ENCODE measurements around the gene SEMA4D. TPM values are rescaled to one million over a fixed set of nuclear protein-coding genes. Genes with fewer than 3 reads are reported as not detected.

SEMA4D gene
- total and polyA plus RNA-seq, 2 of the 13 experiments (the other 11 are each of a cell fraction or from before 2014, with no cell fraction given) = 0.13 to 0.16 TPM

GRCh38 chr9:89547000-89547399 lies 49.1 kb upstream of the SEMA4D start:
- ATAC-seq (no peak), FAIRE-seq (no peak), DNase-seq (ENCODE audit: low spot score) (no peak)
- H3K36me3 ChIP-seq (replicated peaks in 1 of 2; ENCODE audit: control insufficient read depth in 1 of 2, insufficient read depth in 2 of 2, low read length in 2 of 2) = no peaks in the 10 kb centered on the region
- peaks cover 1 to 16% of the 10 kb centered on the region in 2 experiments; a peak in 2 of 5 replicates for H3K27me3 ChIP-seq (ENCODE audit: control insufficient read depth in 1 of 2, insufficient read depth in 2 of 2, low read length in 2 of 2)
- H3K4me2 ChIP-seq (ENCODE audit: low read depth, low read length) = no peak overlapping the region
- peaks cover 7% of the 10 kb centered on the region; the same call in 1 of the 2 replicates for H3K9me3 ChIP-seq (ENCODE audit: low read length)
- 100% methylated on average over 1 of the region's 1 CpG for WGBS (ENCODE audit: low lambda C conversion rate)
- H3K9ac ChIP-seq (ENCODE audit: insufficient read depth, low read depth, low read length) = no peak overlapping the region
- in situ Hi-C loops (cut with HindIII; ENCODE audit: extremely low pct_ligation_motif_present, low pct_unique_long_range_greater_than_20kb) (no loop called here), intact Hi-C loops (cut with micrococcal nuclease; ENCODE audit: unreplicated experiment) (no loop called here)
- no TSS peak for BruUV-seq (replicated peaks)
- ChIA-PET CTCF (ENCODE audit: low intra/inter-chr PET ratio, low total read pairs) (no interaction called here), POLR2A (no interaction called here)
- no peak overlapping the region for H2AFZ ChIP-seq (ENCODE audit: low read length)
- H3K4me1 ChIP-seq (ENCODE audit: insufficient read depth, low read length) = peaks cover 49% of the 10 kb centered on the region
- H3K4me3 ChIP-seq (replicated peaks in 1 of 3; ENCODE audit: insufficient read depth in 1 of 3, low read depth in 2 of 3, low read length in 3 of 3) = no peak overlapping the region
- H3K27ac ChIP-seq (ENCODE audit: extremely low read length, insufficient read depth, low read length) = no peak overlapping the region
- no peaks in the 10 kb centered on the region for H3K79me2 ChIP-seq (ENCODE audit: insufficient read depth, low read length)
- no peaks in the 10 kb centered on the region for H4K20me1 ChIP-seq (ENCODE audit: insufficient read depth, low read length)
- no peak for TF ChIP-seq TRIM22 (IDR thresholded peaks at IDR 0.05)
- TF ChIP-seq SMARCE1 (IDR thresholded peaks at IDR 0.05; ENCODE audit: borderline replicate concordance) = no peak
- TF ChIP-seq NBN (conservative IDR thresholded peaks at IDR 0.05) = no peak
- no peak for TF ChIP-seq ZNF709 (CRISPR knock-in tag; IDR thresholded peaks at IDR 0.05)
- no peak for TF ChIP-seq ZBTB40 (IDR thresholded peaks at IDR 0.05)
- TF ChIP-seq ZBTB40 (CRISPR knock-in tag; IDR thresholded peaks at IDR 0.05) = no peak
- no peak for TF ChIP-seq ATF5 (CRISPR knock-in tag; IDR thresholded peaks at IDR 0.05; ENCODE audit: low read depth)
- TF ChIP-seq PREB (CRISPR knock-in tag; IDR thresholded peaks at IDR 0.05) = no peak
- TF ChIP-seq YY1 (IDR thresholded peaks at IDR 0.05; ENCODE audit: insufficient read depth, insufficient replicate concordance, low read depth, low read length) = no peak
- TF ChIP-seq PRPF4 (IDR thresholded peaks at IDR 0.05; ENCODE audit: low read depth, low read length, poor library complexity, severe bottlenecking) = no peak
- no peak for TF ChIP-seq PAX8 (CRISPR knock-in tag; IDR thresholded peaks at IDR 0.05; ENCODE audit: borderline replicate concordance)
